HepG2 (cell line): ENCODE measurements around the gene PRIMPOL. TPM values are rescaled to one million over a fixed set of nuclear protein-coding genes. Genes with fewer than 3 reads are reported as not detected.

Experiments
- ATAC-seq: fragments of 200-7000 bp; cut with Tn5 transposase; 3 replicates; pipeline ENCODE4 v1.9.1; 2020; ENCODE audit warnings: mild to moderate bottlenecking, moderate library complexity
- BruUV-seq: library from RNA; stranded (reverse); fragments of 400-500 nt; replicated peaks from 2 replicates; lab custom pipeline; 2021; lab: Mats Ljungman, UMichigan
- CTCF ChIA-PET: fragments of 300-600 bp; formaldehyde crosslinking; extraction: SDS; loops from one replicate; lab custom pipeline; 2021; ENCODE audit warnings: low total read pairs, inconsistent platforms, low intra/inter-chr PET ratio; lab: Yijun Ruan, JAX
- POLR2A ChIA-PET: fragments of 350-600 bp; sonication (Branson Sonifier 250); formaldehyde crosslinking; loops from one replicate; lab custom pipeline; 2020; ENCODE audit warnings: antibody characterized with exemption, inconsistent platforms; lab: Yijun Ruan, JAX
- DNase-seq: peaks from one replicate; pipeline ENCODE4 v3.0.0-alpha.2; 2015; ENCODE audit warnings: low spot score
- FAIRE-seq: peaks from 3 replicates; lab custom pipeline; 2011; peaks lifted over from hg19 to GRCh38; lab: Jason Lieb, UNC
- H2AFZ ChIP-seq: one replicate; pipeline ENCODE4 v1.6.1; 2011; ENCODE audit warnings: low read length, inconsistent platforms
- H3K27ac ChIP-seq: fragments of 300-600 bp; 3 replicates; pipeline ENCODE4 v1.8.0; 2011; ENCODE audit warnings: mixed run types, mild to moderate bottlenecking, mixed read lengths, low read length, inconsistent platforms; ENCODE audit not compliant: insufficient read depth; ENCODE audit errors: extremely low read length
- H3K27me3 ChIP-seq, 2 experiments: fragments of 200-600 bp in 1 of 2; 2 replicates in 1 of 2; 3 replicates in 1 of 2; pipeline versions ENCODE4 v1.6.0 to v1.8.0; 2011; ENCODE audit warnings: low read length in 2 of 2, mild to moderate bottlenecking in 2 of 2, moderate library complexity in 2 of 2, inconsistent platforms in 1 of 2; ENCODE audit not compliant: insufficient read depth in 2 of 2, control insufficient read depth in 1 of 2
- H3K36me3 ChIP-seq, 2 experiments: fragments of 200-600 bp in 1 of 2; replicated peaks in 1 of 2; 2 replicates in 1 of 2; 3 replicates in 1 of 2; pipeline versions ENCODE4 v1.5.1 to v1.8.0; 2011; ENCODE audit warnings: low read length in 2 of 2, inconsistent platforms in 1 of 2; ENCODE audit not compliant: insufficient read depth in 2 of 2, control insufficient read depth in 1 of 2
- H3K4me1 ChIP-seq: 2 replicates; pipeline ENCODE4 v1.5.1; 2012; ENCODE audit warnings: low read length, inconsistent platforms; ENCODE audit not compliant: insufficient read depth
- H3K4me2 ChIP-seq: 2 replicates; pipeline ENCODE4 v1.6.0; 2011; ENCODE audit warnings: low read depth, low read length, inconsistent platforms
- H3K4me3 ChIP-seq, 3 experiments: fragments of 200-600 bp in 1 of 3; sonication (generic), shearing (Covaris generic) in 1 of 3; replicated peaks in 1 of 3; 2 replicates each; pipeline ENCODE4 v1.5.1; 2011 to 2016; ENCODE audit warnings: low read length in 3 of 3, inconsistent platforms in 2 of 3, low read depth in 2 of 3, mild to moderate bottlenecking in 2 of 3, control low read depth in 1 of 3, mixed read lengths in 1 of 3; ENCODE audit not compliant: insufficient read depth in 1 of 3
- H3K79me2 ChIP-seq: one replicate; pipeline ENCODE4 v1.6.1; 2011; ENCODE audit warnings: low read length, inconsistent platforms; ENCODE audit not compliant: insufficient read depth
- H3K9ac ChIP-seq: 2 replicates; pipeline ENCODE4 v1.6.0; 2011; ENCODE audit warnings: mild to moderate bottlenecking, low read depth, low read length, inconsistent platforms; ENCODE audit not compliant: insufficient read depth
- H3K9me3 ChIP-seq: 2 replicates; pipeline ENCODE4 v1.5.1; 2012; ENCODE audit warnings: mild to moderate bottlenecking, low read length
- H4K20me1 ChIP-seq: 2 replicates; pipeline ENCODE4 v1.6.0; 2011; ENCODE audit warnings: inconsistent platforms, mild to moderate bottlenecking, low read length, moderate library complexity; ENCODE audit not compliant: insufficient read depth
- DRAP1 ChIP-seq: IDR thresholded peaks from 2 replicates; pipeline ENCODE4 v1.6.1; 2016; ENCODE audit warnings: missing genetic modification reagents, missing compliant biosample characterization
- GATAD1 ChIP-seq: IDR thresholded peaks from 2 replicates; pipeline ENCODE4 v1.6.1; 2016; ENCODE audit warnings: missing genetic modification reagents, missing compliant biosample characterization
- GMEB1 ChIP-seq: sonication (generic); formaldehyde crosslinking; IDR thresholded peaks from 2 replicates; pipeline ENCODE4 v1.5.1; 2020; ENCODE audit warnings: missing genetic modification reagents, mild to moderate bottlenecking, borderline replicate concordance
- HNF1B ChIP-seq: sonication (generic); formaldehyde crosslinking; IDR thresholded peaks from 2 replicates; pipeline ENCODE4 v1.5.1; 2020; ENCODE audit warnings: mild to moderate bottlenecking, moderate library complexity, missing genetic modification reagents
- HOXA5 ChIP-seq: sonication (generic); formaldehyde crosslinking; IDR thresholded peaks from 2 replicates; pipeline ENCODE4 v1.4.0; 2020; ENCODE audit warnings: missing genetic modification reagents
- RNF219 ChIP-seq: sonication (generic); formaldehyde crosslinking; IDR thresholded peaks from 2 replicates; pipeline ENCODE4 v1.5.0; 2020; ENCODE audit warnings: mild to moderate bottlenecking, missing genetic modification reagents
- TAF15 ChIP-seq: fragments of 200-400 bp; formaldehyde crosslinking; IDR thresholded peaks from one replicate; pipeline ENCODE4 v1.6.1; 2018; ENCODE audit warnings: mild to moderate bottlenecking, low read depth, low read length; ENCODE audit not compliant: poor library complexity, severe bottlenecking
- TCF7L2 ChIP-seq: IDR thresholded peaks from 2 replicates; pipeline ENCODE4 v1.6.1; 2011; ENCODE audit warnings: mild to moderate bottlenecking, low read depth, low read length, moderate library complexity
- THAP7 ChIP-seq: sonication (generic); formaldehyde crosslinking; IDR thresholded peaks from 2 replicates; pipeline ENCODE4 v1.8.1; 2023; ENCODE audit warnings: mild to moderate bottlenecking, missing genetic modification reagents
- TSC22D2 ChIP-seq: sonication (generic); formaldehyde crosslinking; IDR thresholded peaks from 2 replicates; pipeline ENCODE4 v1.5.1; 2020; ENCODE audit warnings: missing genetic modification reagents, mild to moderate bottlenecking, borderline replicate concordance
- ZBTB44 ChIP-seq: sonication (generic); formaldehyde crosslinking; IDR thresholded peaks from 2 replicates; pipeline ENCODE4 v1.4.0; 2020; ENCODE audit warnings: missing genetic modification reagents
- ZNF205 ChIP-seq: IDR thresholded peaks from 2 replicates; pipeline ENCODE4 v1.6.1; 2018; ENCODE audit warnings: missing biosample characterization, missing genetic modification reagents
- ZNF296 ChIP-seq: sonication (generic); formaldehyde crosslinking; conservative IDR thresholded peaks from 2 replicates; pipeline ENCODE4 v1.5.0; 2020; ENCODE audit warnings: mild to moderate bottlenecking, missing genetic modification reagents
- ZNF382 ChIP-seq: sonication (generic); formaldehyde crosslinking; IDR thresholded peaks from 2 replicates; pipeline ENCODE4 v1.5.0; 2020; ENCODE audit warnings: missing genetic modification reagents, mild to moderate bottlenecking, borderline replicate concordance
- ZNF629 ChIP-seq: sonication (generic); formaldehyde crosslinking; conservative IDR thresholded peaks from 2 replicates; pipeline ENCODE4 v1.5.0; 2020; ENCODE audit warnings: missing genetic modification reagents
- ZNF749 ChIP-seq: sonication (generic); formaldehyde crosslinking; IDR thresholded peaks from 2 replicates; pipeline ENCODE4 v1.8.0; 2022; ENCODE audit warnings: mild to moderate bottlenecking, missing genetic modification reagents, moderate library complexity, borderline replicate concordance
- ZSCAN12 ChIP-seq: sonication (generic); formaldehyde crosslinking; IDR thresholded peaks from 2 replicates; pipeline ENCODE4 v1.9.0; 2021; ENCODE audit warnings: mild to moderate bottlenecking, missing genetic modification reagents
- WGBS: methylation state at CpG from one replicate; pipeline ENCODE4 v1.1.6; 2017; ENCODE audit warnings: low lambda C conversion rate; 5-methylcytosine and 5-hydroxymethylcytosine counted together
- in situ Hi-C: cut with HindIII; loops from 2 replicates; pipeline ENCODE4 v1.10.0; 2017; ENCODE audit warnings: low pct_unique_long_range_greater_than_20kb; ENCODE audit not compliant: extremely low pct_ligation_motif_present
- intact Hi-C: fragments of 100-400 bp; cut with micrococcal nuclease; formaldehyde crosslinking; loops from one replicate; pipeline ENCODE4 v1.10.0; 2022; ENCODE audit not compliant: unreplicated experiment
- polyA plus RNA-seq, 8 experiments: library from polyadenylated mRNA; depleted of rRNA in 3 of 8; stranded (reverse) in 7 of 8; unstranded in 1 of 8; fragments of >200 nt; fragmentation: Illumina TruSeq in 4 of 8; extraction: Trizol in 4 of 8; gene quantifications; 2 replicates each; pipeline versions ENCODE4 v1.2.1 to v1.2.3, GENCODE V29; 2011 to 2016; ENCODE audit warnings: low read depth in 4 of 8, missing spikeins in 1 of 8, mixed read lengths in 1 of 8; ENCODE audit not compliant: insufficient read depth in 1 of 8
- total RNA-seq, 5 experiments: library from RNA; depleted of rRNA; stranded (reverse); fragments of >200 nt; fragmentation: Illumina TruSeq; extraction: Trizol; gene quantifications; 2 replicates each; pipeline ENCODE4 v1.2.3, GENCODE V29; 2016; ENCODE audit warnings: low read depth in 1 of 5

Gene PRIMPOL
- total and polyA plus RNA-seq, 2 of the 13 experiments (the other 11 are each of a cell fraction or from before 2014, with no cell fraction given): 7.3 to 11.0 TPM

- ChIA-PET POLR2A (no interaction called here), CTCF (no interaction called here)
- Histone ChIP-seq H3K27ac (no peak overlapping the region), H2AFZ (no peak overlapping the region), H3K27me3 (no peaks in the 10 kb centered on the region), H3K36me3 (peaks cover 4 to 20% of the 10 kb centered on the region in 2 experiments), H3K4me3 (no peak overlapping the region), H3K4me2 (no peak overlapping the region), H3K79me2 (peaks cover 71% of the 10 kb centered on the region), H3K9ac (no peak overlapping the region), H3K4me1 (peaks cover 30% of the 10 kb centered on the region), H3K9me3 (no peaks in the 10 kb centered on the region), H4K20me1 (no peaks in the 10 kb centered on the region)
- BruUV-seq: no TSS peak
- intact Hi-C loops (loop anchor here (10.0 kb wide), 2 partner anchors 167 to 377 kb away; partner anchors contain the start of gene IRF2), in situ Hi-C loops (no loop called here)
- no peak for ATAC-seq
- WGBS: 95% methylated on average over 5 of the region's 5 CpGs
- no peak for FAIRE-seq
- no peak for DNase-seq
- no peak for TF ChIP-seq TCF7L2
- TF ChIP-seq ZBTB44: no peak
- no peak for TF ChIP-seq HNF1B (CRISPR knock-in tag)
- TF ChIP-seq ZNF205: no peak
- no peak for TF ChIP-seq RNF219 (CRISPR knock-in tag)
- no peak for TF ChIP-seq HOXA5
- no peak for TF ChIP-seq DRAP1 (CRISPR knock-in tag)
- TF ChIP-seq ZNF629: no peak
- no peak for TF ChIP-seq ZSCAN12
- no peak for TF ChIP-seq GMEB1 (CRISPR knock-in tag)
- no peak for TF ChIP-seq TAF15
- TF ChIP-seq ZNF382 (CRISPR knock-in tag): no peak
- no peak for TF ChIP-seq GATAD1 (CRISPR knock-in tag)
- TF ChIP-seq TSC22D2 (CRISPR knock-in tag): no peak
- TF ChIP-seq ZNF296 (CRISPR knock-in tag): no peak
- no peak for TF ChIP-seq THAP7 (CRISPR knock-in tag)
- no peak for TF ChIP-seq ZNF749 (CRISPR knock-in tag)
Observed at GRCh38 chr4:184641451-184641850, 8.1 kb upstream of the PRIMPOL start.
